Ishikawa (cell line): Measurements from ENCODE around the gene TIPARP.

Experiments
- CEBPB ChIP-seq: IDR thresholded peaks from 2 replicates; pipeline ENCODE4 v1.6.1; 2012
- CREB1 ChIP-seq: IDR thresholded peaks from 2 replicates; pipeline ENCODE4 v1.6.1; 2012; ENCODE audit warnings: low read depth
- EP300 ChIP-seq: IDR thresholded peaks from 2 replicates; pipeline ENCODE4 v1.6.1; 2012; ENCODE audit warnings: borderline replicate concordance
- FOXM1 ChIP-seq: IDR thresholded peaks from 2 replicates; pipeline ENCODE4 v1.6.1; 2012; ENCODE audit warnings: low read depth, borderline replicate concordance
- MAX ChIP-seq: IDR thresholded peaks from 2 replicates; pipeline ENCODE4 v1.6.1; 2012
- NFIC ChIP-seq: IDR thresholded peaks from 2 replicates; pipeline ENCODE4 v1.6.1; 2012
- RAD21 ChIP-seq: IDR thresholded peaks from 2 replicates; pipeline ENCODE4 v1.6.1; 2012; ENCODE audit warnings: low read depth
- REST ChIP-seq: IDR thresholded peaks from 2 replicates; pipeline ENCODE4 v1.6.1; 2012; ENCODE audit warnings: low read depth, mild to moderate bottlenecking
- TAF1 ChIP-seq: IDR thresholded peaks from 2 replicates; pipeline ENCODE4 v1.6.1; 2012; ENCODE audit warnings: low read depth, mild to moderate bottlenecking
- TCF12 ChIP-seq: IDR thresholded peaks from 2 replicates; pipeline ENCODE4 v1.6.1; 2012; ENCODE audit warnings: low read depth
- TEAD4 ChIP-seq: IDR thresholded peaks from 2 replicates; pipeline ENCODE4 v1.6.1; 2012
- USF1 ChIP-seq: IDR thresholded peaks from 2 replicates; pipeline ENCODE4 v1.6.1; 2012
- YY1 ChIP-seq: IDR thresholded peaks from 2 replicates; pipeline ENCODE4 v1.6.1; 2012; ENCODE audit warnings: low read depth

GRCh38 chr3:156741935-156742334 is 67.5 kb downstream of the TIPARP start:
- no peak for TF ChIP-seq USF1
- no peak for TF ChIP-seq CEBPB
- TF ChIP-seq EP300 = no peak
- no peak for TF ChIP-seq FOXM1
- no peak for TF ChIP-seq REST
- TF ChIP-seq CREB1 = no peak
- TF ChIP-seq TAF1 = no peak
- no peak for TF ChIP-seq YY1
- TF ChIP-seq RAD21 = no peak
- no peak for TF ChIP-seq TEAD4
- TF ChIP-seq MAX = no peak
- no peak for TF ChIP-seq TCF12
- no peak for TF ChIP-seq NFIC
